GM18858 (cell line): ENCODE measurements around the gene LEMD3.

Experiments used
- ATAC-seq: cut with Tn5 transposase; IDR thresholded peaks from one replicate; pipeline ENCODE4 v1.9.1; 2021; ENCODE audit not compliant: unreplicated experiment

Gene LEMD3

DNA sequence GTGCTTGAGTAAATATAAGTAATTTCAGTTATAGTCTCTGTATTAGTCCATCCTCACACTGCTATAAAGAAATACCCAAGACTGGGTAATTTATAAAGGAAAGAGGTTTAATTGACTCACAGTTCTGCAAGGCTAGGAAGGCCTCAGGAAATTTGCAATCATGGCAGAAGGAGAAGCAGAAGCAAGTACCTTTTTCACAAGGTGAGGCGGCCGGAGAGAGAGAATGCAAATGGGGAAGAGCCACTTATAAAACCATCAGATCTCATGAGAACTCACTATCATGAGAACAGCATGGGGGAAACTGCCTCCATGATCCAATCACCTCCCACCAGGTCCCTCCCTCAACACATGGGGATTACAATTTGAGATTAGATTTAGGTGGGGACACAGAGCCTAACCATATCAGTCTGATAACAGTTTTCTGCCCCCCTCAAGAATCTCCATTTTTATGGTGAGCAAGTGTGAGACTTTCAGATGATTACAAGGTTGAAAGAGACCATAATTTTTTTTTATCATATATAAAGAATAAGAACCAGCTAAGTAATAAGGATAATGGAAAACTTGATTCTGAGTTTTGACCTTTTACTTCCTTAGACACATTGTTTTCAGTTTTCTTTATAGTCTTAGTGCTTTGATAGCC is 35.6 kb downstream of the LEMD3 start:
- no peak for ATAC-seq

DNA sequence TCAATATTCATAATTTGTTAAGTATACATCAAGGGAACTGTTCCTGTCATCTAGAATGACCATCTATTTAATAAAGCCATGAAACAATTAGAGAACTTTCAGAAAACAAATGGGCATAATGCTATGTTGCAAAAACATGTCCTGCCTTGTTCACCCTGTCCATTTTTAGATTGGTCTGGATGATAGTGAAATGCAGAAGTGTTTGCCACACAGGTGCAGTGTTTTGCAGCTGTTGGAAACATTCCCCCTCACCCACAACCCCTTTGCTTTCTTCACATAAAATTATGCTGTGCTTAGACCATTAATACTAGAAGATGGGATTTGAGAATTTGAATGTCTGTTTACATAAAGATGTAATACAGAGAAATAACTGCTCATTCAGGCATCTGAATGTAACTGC is 36.5 kb downstream of the LEMD3 start:
- peak; percentile 45 for ATAC-seq

DNA sequence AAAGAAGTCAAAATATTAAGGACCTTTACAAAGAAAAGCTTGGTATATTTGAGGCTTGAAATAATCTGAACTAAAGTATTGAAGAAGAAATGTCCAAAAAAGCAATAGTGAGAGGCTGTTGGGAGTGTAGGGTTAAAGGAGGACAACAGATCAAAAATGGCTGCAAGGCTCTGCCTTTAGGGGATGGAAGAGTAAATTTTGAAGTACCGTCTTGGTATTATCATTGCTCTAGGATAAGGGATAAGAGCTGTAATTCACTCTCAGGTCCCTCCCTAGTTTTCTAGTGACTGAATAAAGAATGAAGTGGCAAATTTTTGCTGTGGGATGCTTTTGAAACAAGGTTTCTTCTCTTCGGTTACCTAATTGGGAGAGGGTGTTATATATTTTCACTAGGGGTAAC is 38.7 kb downstream of the LEMD3 start:
- no peak for ATAC-seq

DNA sequence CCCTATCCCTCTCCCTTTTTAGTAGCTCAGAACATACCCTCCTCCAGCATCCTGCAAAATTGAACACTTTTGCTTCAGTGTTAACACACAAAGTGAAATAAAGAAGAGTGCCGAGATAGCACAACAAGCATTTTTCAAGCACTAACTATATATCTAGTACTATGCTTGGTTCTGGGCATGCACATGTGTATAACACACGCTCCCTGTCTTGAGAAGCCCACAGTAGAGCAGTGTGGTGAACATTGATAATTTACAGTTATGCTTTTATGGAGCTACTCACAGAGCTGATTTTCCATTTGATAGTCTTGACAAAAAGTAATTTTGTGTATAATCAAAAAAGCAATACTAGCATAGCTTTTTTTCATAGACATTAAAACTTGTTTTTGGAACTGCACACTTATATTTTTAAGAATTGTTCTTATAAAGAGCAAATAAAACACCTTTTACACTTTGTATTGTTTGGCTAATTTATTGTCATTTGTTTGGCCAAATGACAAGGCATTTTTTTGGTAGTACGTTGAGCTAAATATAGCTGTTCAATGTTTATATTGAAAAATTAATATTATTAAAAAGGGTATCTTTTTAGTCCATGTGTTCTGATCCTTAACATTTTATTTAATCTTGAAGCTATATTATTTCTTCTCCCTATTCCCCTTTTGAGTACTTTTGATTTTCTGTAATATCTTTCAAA is 39.7 kb downstream of the LEMD3 start:
- no peak for ATAC-seq

DNA sequence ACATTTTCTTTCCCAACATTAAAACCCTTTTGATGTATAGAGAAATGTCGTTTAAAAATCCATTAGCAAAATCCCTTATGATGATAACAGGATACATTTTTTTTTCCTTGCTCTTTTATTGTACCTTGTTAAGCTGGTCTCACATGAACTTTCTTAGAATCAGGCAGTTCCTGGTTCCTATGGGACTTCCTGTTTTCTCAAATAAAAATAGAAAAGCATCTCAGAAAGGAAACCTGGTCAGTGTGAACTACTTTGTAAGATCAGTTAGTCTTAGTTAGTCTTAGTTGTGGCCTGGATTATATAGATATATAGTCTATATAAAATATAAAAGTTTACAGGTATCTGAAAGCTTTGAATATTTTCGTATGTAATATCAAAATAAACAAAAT is 40.3 kb downstream of the LEMD3 start:
- peak; percentile 78 for ATAC-seq

DNA sequence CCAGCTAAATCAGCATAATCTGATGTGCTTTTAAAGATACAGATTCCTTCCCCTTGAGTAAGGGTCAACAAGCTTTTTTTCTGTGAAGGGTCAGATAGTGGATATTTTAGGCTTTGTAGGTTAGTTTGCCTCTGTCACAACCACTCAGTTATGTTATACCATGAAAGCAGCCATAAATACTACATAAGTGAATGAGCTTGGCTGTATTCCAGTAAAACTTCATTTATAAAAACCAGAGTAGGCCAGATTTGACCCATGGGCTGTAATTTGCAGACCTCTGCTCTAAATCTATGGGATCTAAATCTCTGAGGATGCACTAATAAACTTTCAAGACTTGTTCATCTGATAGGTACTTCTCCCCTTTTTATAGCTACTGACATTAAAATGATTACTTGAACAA is 47.7 kb downstream of the LEMD3 start:
- ATAC-seq, result no peak

DNA sequence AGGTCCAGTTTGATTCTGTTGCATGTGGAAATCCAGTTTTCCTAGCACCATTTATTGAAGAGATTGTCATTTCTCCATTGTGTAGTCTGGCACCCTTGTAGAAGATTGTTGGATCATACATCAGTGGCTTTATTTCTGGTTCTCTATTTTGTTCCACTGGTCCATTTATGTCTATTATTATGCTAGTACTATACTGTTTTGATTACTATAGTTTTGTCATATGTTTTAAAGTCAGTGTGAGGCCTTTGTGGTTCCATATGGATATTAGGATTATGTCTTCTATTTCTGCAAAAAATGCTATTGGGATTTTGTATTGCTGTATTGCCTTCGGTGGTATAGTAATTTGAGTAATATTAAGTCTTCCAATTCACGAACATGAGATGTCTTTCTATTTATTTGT is 51.4 kb downstream of the LEMD3 start:
- no peak for ATAC-seq

DNA sequence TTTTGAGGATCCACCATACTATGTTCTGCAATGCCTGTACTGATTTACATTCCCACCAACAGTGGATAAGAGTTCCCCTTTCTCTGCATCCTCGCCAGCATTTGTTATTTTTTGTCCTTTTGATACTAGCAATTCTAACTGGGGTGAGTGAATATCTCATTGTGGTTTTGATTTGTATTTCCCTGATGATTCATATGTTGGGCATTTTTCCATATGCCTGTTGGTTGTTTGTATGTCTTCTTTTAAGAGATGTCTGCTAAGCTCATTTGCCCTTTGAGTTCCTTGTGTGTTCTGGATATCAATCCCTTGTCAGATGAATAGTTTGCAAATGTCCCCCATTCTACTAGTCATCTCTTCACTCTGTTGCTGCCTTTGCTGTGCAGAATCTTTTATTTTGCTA is 60.1 kb downstream of the LEMD3 start:
- no peak for ATAC-seq

DNA sequence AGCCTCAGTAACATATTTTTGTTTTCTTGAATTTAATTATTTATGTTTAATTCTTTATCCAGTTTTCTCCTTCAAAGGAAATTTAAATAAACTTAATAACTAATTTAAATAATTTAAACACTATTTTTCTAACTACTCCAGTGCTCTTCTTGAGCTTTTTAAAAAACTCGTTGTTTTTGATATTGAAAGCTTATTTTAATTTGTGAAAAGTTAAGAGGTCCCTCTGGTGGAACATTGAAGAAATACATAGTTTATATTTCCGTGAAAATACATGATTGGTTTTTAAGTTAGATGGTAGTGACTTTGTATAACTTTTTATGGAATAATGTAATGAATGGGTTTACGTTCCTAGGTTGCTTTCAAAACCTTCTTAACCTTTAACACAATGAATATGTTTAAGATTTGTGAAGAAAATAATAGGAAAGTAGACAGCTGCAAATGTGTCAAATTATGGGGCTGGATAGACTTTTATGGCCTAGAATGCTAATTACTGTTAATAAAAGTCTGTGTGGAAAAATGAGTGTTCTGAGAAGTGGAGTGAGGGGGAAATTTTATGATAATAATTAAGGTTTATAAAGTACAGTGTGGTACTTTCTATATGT is 63.2 kb downstream of the LEMD3 start:
- no peak for ATAC-seq

DNA sequence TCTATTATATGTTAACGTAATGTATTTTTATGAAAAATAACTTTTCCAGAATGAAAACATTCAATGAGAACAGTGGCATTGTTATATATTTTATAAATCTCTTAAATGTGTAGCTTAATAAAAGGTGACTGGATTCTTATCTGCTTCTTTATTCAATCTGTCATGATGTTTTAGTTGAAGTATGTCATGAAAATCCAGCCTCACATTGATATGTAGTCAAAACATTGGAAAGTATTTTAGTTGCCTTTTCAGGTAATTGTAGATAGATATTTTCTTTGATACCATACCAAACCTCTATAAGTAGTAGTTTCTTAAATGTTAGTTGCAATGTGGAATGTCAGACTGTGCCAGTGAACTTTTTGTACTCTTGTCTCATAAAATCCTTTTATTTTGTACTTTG is 67.8 kb downstream of the LEMD3 start:
- ATAC-seq, result no peak

DNA sequence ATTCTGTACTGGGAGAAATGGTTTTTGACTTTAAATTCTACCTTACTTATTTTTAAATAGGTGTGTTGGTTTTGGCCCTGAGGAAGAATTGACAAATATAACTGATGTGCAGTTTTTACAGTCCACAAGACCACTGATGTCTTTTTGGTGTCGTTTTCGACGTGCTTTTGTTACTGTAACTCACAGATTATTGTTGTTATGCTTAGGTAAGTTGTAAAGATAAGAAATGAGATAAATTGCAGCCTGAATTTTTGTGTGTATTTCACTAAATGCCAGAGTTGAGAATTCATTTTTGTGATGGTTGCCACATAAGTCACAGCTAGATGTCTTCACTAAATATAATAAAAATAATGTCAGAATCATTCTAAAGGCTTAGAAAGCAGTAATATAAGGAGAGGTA is 69.2 kb downstream of the LEMD3 start:
- no peak for ATAC-seq

DNA sequence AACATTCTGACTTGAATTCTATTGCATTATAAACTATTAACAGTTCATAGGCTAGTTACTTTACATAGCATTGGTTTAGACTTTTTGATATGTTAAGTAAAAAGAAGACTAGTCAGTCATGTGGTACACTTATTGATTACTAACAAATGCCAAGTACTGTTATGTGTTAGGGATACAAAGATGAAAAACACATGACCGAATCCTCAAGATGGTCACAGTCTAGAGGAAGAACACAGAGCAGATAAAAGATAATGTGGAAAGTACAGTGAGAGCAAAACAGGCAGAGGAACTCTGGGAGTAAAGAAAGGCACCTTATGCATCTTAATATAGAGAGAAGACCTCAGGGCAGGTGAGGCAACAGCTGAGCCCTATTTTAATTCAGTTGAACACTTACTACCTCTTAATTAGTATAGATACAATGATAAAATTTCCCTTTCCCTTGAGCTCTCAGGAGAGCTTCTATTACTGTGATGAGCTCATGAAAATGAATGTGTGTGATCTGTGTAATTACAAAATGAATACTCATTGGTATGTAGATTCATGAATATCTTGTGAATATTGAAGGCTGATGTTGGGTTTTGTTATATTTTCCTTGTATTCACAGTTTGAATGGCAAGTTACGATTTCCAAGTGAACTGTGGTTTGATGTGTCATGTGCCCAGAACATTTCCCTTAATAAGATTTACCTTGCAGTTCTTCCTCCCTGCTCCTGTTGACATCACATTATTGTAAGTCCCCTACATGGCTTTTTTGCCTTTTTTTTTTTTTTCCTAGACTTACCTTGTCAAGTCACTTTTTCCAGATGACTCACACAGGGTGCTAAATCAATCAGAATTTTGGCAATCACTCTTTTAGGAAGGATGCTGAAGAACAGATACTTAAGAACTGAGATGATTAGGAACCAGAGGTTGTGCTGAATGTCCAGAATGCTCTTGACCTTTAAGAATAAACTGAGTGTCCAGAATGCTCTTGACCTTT is 79.6 kb downstream of the LEMD3 start:
- no peak for ATAC-seq

DNA sequence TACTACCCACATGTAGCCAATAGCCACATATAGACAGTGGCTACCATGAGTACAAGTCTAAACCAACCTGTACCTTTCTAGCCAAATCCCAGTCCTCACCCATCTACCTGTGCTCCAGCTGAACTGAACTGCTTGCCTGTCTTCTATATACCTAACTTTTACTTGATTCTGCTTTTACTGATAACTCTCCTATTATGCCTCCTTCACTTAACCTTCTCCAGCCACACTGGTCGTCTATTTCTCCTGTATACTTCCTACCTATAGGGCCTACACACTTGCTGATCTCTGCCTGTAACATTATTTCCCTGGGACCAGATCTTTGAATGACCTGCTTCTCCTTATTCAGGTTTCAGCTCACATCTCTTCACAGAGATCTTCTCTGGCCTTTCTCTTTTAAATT is 83.1 kb downstream of the LEMD3 start:
- ATAC-seq, result no peak

DNA sequence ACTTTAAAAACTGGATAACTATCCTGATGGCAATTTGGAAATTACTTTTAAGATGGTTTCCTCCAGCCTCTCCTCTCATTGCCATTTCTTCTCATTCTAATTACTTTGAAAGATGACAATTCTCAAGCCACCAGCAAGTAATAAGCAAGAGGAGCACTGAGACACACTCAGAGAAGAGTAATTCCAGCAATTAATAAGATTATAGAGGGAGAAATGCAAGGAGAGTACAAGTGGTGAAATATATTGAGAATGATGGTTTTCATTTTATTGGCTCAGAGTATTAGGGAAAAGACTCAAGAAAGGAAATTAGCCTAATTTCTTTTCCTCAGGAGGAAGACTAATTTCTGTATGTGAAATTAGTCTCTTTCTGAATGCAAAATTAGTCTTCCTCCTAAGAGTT is 88.6 kb downstream of the LEMD3 start:
- ATAC-seq, result no peak

DNA sequence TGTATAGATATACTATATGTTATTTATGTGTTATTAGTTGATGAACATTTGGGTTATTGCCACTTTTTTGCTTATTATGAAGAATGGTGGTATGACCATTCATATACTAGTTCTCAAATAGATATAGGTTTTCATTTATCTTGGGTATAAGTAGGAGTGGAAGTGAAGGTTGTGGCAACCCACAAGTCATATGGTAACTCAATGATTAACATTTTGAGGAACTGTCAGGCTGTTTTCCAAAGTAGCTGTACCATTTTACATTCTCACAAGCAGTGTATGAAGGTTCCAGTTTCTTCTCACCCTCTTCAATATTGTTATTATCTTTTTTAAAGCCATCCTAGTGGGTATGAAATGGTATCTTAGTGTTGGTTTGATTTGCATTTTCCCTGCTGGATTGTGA is 90.1 kb downstream of the LEMD3 start:
- ATAC-seq, result no peak

DNA sequence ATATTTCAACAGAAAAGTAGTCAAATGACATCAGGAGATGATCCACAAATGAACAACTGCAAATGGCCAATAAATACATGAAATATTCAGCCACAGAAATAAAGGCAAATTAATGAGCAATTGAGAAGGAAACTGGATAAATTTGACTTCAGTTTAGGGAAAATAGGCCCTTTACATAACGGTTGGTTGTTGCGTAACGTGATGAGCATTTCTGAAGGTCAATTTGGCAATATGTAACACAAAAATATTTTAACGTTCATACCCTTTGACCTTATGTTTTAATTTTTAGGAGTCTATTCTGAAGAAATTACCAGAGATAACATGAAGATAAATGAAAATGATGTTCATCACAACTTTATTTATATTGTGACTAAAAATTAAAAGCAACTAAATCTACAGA is 94.4 kb downstream of the LEMD3 start:
- ATAC-seq, result no peak

DNA sequence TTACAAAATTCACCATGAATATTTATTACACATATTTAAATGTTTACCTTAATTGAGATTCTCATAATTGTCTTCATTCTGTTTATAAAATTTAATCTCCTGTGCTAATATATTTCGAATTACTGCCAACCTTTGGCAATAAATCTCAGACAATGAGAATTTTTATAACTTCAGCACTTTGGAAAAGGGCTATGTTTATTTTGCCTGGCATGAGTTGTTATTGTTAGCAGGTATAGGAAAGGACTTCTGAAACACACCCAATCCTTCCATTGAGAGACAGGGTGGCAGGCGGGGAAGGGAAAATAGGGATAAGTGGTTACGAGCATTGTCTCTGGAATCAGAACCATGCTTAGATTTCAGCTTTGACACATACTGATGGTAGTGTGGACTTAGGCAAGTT is 97.0 kb downstream of the LEMD3 start:
- no peak for ATAC-seq

DNA sequence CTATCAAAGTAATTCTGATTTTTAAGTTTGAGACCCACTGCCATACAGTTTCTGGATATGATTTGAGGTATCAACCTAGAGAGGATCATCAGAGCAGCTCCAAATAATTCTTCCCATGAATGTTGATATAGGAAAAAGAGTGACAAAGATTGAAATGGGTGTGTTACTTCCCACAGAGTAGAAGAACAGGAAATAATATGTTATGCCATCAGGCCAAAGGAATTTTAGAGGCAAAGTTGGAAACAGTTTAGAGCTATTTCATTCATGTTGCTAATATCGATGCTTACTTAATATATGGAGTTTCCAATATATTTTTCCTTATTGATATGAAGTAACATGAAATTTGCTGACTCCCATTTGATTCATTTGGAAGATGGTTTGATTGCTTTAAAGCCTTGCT is 100.2 kb downstream of the LEMD3 start:
- ATAC-seq, result no peak

DNA sequence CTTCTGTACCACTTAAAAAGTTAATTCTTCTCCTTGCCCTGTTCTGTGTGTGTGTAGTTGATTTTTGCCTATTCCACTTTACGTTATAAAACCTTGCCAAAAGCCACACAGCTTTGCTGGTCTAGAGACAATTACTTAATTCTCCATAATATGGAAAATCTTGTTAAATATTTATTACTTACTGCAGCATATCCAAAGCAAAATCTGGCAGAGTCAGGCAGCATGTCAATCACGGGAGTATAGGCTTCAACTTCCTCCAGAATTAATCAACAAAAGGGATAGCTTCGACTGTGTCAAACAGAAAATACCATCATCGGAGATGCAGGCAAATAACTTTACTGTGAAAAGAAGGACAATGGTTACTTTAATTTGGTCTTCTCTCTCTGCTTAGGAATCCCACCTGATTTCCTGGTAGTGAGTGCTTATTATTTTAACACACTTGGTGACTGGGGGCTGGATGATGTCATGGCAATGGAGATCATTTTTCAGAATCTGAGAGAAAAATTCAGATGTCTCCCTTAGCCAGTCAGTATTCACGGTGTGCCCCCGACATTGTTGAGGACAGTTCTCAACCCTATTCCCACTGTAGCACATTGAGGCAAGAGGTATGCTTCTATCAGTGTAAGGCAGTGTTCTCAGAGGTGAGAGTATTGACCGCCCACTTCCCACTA is 105.4 kb downstream of the LEMD3 start:
- no peak for ATAC-seq

DNA sequence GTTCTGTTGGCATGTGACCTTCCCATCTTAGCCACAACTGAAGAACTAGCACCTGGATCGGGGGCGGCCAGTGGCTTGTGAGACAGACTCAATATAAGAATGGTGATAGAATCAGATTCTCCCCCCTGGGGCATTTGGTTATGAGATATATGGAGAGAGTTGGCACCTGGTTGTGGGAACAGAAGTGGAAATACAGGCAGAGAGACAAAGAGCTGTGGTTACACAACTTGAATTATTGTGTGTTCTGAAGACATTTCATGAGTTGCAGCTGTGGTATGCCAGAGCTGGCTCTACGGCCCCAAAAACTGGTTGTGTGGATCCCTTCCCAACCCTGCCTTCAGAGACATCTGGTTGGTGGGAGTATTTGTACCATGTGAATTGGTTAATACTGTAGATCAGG is 106.2 kb downstream of the LEMD3 start:
- no peak for ATAC-seq

DNA sequence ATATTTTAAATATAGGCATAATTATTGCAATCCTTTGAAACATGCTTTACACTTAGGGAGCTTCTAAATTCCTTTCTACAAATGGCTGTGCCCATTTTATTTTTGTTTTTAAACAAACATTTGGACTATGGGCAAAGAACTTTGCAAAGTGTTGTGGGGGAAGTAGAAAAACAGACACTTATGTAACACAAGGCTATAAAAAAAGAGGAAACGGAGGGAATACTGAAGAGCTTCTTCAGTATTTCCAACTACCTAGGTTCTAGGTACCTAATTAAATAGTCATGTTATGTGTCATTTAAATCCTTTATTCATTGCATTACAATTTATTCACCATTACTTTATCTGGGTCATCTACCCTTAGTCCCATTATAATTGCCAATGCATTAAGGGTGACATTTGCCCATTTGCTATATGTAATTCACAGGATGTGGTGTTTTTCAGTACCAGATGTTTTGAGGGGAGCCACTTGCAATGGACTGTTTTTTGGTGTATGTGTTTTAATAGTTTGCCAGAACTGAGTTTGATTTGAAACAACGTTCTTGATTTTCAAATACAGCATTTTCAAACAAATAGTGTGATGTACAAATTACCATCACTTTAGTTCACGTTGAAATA is 107.6 kb downstream of the LEMD3 start:
- no peak for ATAC-seq
